Fibroblast of the aortic adventitia (primary cell): ENCODE results near the gene MIF4GD. TPM values are rescaled to one million over a fixed set of nuclear protein-coding genes. Genes with fewer than 3 reads are reported as not detected.
A peak's percentile ranks its signal among the peaks of the same experiment; 100 is the strongest.

Source experiments
- DNase-seq: peaks from one replicate; pipeline ENCODE4 v3.0.0-alpha.2; 2010; ENCODE audit warnings: low read depth
- H3K4me3 ChIP-seq: 2 replicates; pipeline ENCODE4 v1.5.1; 2011; ENCODE audit warnings: low read depth, mild to moderate bottlenecking, control low read depth, low read length, moderate library complexity
- CTCF ChIP-seq: IDR thresholded peaks from 2 replicates; pipeline ENCODE4 v1.5.1; 2011; ENCODE audit warnings: mild to moderate bottlenecking, low read length, control low read depth, inconsistent platforms; ENCODE audit not compliant: insufficient read depth
- total RNA-seq: library from RNA; depleted of rRNA; stranded (reverse); fragments of >200 nt; gene quantifications from 2 replicates; pipeline ENCODE4 v1.2.3, GENCODE V29; 2012; ENCODE audit warnings: low replicate concordance

MIF4GD gene
- total RNA-seq, 1 donor = 9.9 TPM

- no peak overlapping the region for H3K4me3 ChIP-seq
- TF ChIP-seq CTCF = no peak
- DNase-seq = peak; percentile 11
Observed at GRCh38 chr17:75315541-75316243, 44.7 kb upstream of the MIF4GD start.

GRCh38 chr17:75313941-75314551 is 43.0 kb upstream of the MIF4GD start:
- TF ChIP-seq CTCF = no peak
- DNase-seq = peak; percentile 16
- H3K4me3 ChIP-seq = no peak overlapping the region

- DNase-seq = no peak
- no peak overlapping the region for H3K4me3 ChIP-seq
- no peak for TF ChIP-seq CTCF
Observed at GRCh38 chr17:75308732-75309629, 38.0 kb upstream of the MIF4GD start.

GRCh38 chr17:75307957-75308731 is 37.1 kb upstream of the MIF4GD start:
- no peak overlapping the region for H3K4me3 ChIP-seq
- no peak for DNase-seq
- no peak for TF ChIP-seq CTCF

GRCh38 chr17:75301502-75302206 is 30.6 kb upstream of the MIF4GD start:
- TF ChIP-seq CTCF = no peak
- no peak overlapping the region for H3K4me3 ChIP-seq
- DNase-seq = no peak

- no peak for DNase-seq
- no peak for TF ChIP-seq CTCF
- no peak overlapping the region for H3K4me3 ChIP-seq
Observed at GRCh38 chr17:75301049-75301448, 30.0 kb upstream of the MIF4GD start.
